Muscle layer of duodenum (tissue), 2 donors: ENCODE data around the gene PPFIBP2.

Experiments used
- H3K27ac ChIP-seq: one replicate; pipeline ENCODE4 v1.7.0; 2013; ENCODE audit warnings: mild to moderate bottlenecking, low read length
- H3K27me3 ChIP-seq: one replicate; pipeline ENCODE4 v1.7.0; 2013; ENCODE audit warnings: low read depth, mild to moderate bottlenecking, control low read depth, low read length
- H3K36me3 ChIP-seq, 2 donors: one replicate each; pipeline ENCODE4 v1.7.0; 2013; ENCODE audit warnings: low read length in 2 of 2, control low read depth in 1 of 2, mild to moderate bottlenecking in 1 of 2; ENCODE audit not compliant: insufficient read depth in 2 of 2, control insufficient read depth in 1 of 2
- H3K4me1 ChIP-seq, 2 donors: one replicate each; pipeline ENCODE4 v1.7.0; 2013; ENCODE audit warnings: low read length in 2 of 2, mild to moderate bottlenecking in 2 of 2, control low read depth in 1 of 2, moderate library complexity in 1 of 2; ENCODE audit not compliant: insufficient read depth in 2 of 2, control insufficient read depth in 1 of 2
- H3K4me3 ChIP-seq, 2 donors: one replicate each; pipeline ENCODE4 v1.7.0; 2013; ENCODE audit warnings: low read length in 2 of 2, low read depth in 1 of 2, mild to moderate bottlenecking in 1 of 2
- H3K9me3 ChIP-seq, 2 donors: one replicate each; pipeline ENCODE4 v1.7.0; 2013; ENCODE audit warnings: low read length in 2 of 2, control low read depth in 1 of 2, mild to moderate bottlenecking in 1 of 2; ENCODE audit not compliant: control insufficient read depth in 1 of 2
- donor health status: healthy.

Gene PPFIBP2

DNA sequence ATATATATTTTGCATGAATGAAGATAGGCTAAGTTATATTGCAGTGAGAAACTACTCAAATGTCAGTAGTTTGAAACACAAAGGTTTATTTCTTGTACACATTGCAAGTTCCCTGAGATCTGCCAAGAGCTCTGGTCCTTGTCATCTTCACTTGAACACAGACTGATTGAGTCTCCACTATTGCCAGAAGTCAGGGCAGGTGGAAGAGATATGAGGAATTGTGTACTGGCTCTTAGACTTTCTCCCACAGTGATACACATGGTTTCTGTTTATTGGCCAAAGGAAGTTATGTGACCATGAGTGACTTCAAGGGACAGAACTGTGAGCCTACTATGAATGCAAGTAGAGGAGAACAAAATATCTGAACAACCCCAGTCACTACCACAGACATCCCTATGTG lies 44.2 kb downstream of the PPFIBP2 start:
- no peak overlapping the region for H3K4me3 ChIP-seq
- H3K27ac ChIP-seq, result no peak overlapping the region
- no peaks in the 10 kb centered on the region for H3K36me3 ChIP-seq
- H3K4me1 ChIP-seq, result peaks cover 0 to 4% of the 10 kb centered on the region in 2 donors
- H3K9me3 ChIP-seq, result no peaks in the 10 kb centered on the region
- no peaks in the 10 kb centered on the region for H3K27me3 ChIP-seq

DNA sequence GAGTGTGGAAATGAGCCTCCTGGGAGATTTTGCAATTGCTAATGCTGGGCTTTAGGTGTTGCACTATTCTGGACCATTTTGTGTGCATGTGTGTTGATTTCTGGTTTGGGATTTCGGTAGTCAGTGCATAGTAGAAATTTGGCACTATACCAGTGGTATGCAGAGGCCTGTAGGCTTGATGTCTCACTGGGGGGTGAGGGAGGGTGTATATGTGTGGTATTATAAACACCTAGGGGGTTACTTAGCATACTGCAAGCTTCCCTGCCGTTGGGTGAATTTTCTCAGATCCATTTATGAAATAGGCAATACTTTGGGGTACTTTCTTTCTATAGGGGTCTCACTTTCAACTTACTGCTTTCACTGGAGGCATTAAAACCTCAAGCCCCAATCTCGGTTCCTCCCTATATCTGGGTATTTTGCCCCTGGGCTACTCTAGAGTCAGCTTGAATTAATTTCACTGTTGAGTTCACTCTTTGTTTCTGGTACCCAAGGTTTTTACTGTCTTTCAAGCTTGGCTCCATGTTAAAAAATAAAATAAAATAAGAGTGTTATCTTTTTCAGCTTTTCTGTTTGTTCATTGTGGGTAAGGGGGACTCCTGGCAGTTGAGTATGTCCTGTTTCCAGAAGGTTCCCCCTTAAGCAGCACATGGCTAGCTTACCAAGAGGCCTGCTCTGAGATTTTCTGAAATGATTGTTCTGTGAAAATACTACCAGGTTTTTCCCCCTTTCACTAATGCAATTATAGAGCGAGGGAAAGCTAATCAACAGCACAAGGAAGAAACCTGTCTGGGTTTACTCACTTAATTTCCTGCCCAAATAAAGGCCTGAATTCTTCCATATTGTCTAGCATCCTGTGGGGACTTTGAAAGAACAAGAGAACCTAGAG lies 45.8 kb downstream of the PPFIBP2 start:
- Histone ChIP-seq H3K9me3 (no peaks in the 10 kb centered on the region), H3K4me1 (peaks cover 0 to 4% of the 10 kb centered on the region in 2 donors), H3K27ac (no peak overlapping the region), H3K36me3 (no peaks in the 10 kb centered on the region), H3K4me3 (no peak overlapping the region), H3K27me3 (no peaks in the 10 kb centered on the region)

DNA sequence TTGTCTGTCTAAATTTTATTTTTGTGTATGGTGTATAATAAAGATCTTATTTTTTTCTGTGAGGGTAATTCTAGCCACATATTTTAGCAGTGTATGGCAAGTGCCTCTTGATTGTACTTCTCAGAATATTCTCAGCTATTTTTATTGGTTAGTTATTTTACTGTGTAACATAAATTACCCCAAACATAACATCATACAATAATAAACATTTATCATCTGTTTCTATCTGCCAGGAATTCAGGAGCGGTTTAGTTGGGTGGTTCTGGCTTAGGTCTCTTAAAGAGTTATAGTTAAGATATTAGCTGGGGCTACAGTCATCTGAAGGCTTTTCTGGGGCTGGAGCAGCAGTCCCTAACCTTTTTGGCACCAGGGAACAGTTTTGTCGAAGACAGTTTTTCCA lies 47.8 kb downstream of the PPFIBP2 start:
- Histone ChIP-seq H3K9me3 (no peaks in the 10 kb centered on the region), H3K36me3 (no peaks in the 10 kb centered on the region), H3K4me1 (no peaks in the 10 kb centered on the region), H3K27me3 (no peaks in the 10 kb centered on the region), H3K27ac (no peak overlapping the region), H3K4me3 (no peak overlapping the region)

DNA sequence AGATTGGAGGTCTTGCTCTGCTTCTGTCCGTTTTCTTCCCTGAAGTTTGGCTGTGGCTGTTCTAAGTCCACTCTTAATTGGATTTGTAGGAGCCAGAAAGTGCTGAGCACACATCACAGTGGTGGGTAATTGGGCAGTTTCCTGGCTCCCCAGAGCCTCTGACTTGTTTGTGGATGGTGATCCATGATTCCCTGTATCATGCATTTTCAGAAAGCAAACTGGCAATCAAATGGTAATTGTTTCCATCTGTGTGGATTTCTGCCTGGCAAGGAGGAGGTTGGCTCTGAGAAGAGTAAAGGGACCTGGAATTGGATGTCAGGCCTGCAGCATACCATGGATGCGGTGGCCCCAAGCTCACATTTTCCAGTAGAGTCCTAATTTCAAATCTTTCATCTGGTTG lies 49.5 kb downstream of the PPFIBP2 start:
- no peaks in the 10 kb centered on the region for H3K27me3 ChIP-seq
- H3K4me1 ChIP-seq, result no peaks in the 10 kb centered on the region
- H3K9me3 ChIP-seq, result no peaks in the 10 kb centered on the region
- peaks cover 0 to 4% of the 10 kb centered on the region in 2 donors for H3K36me3 ChIP-seq
- H3K4me3 ChIP-seq, result no peak overlapping the region
- H3K27ac ChIP-seq, result no peak overlapping the region

DNA sequence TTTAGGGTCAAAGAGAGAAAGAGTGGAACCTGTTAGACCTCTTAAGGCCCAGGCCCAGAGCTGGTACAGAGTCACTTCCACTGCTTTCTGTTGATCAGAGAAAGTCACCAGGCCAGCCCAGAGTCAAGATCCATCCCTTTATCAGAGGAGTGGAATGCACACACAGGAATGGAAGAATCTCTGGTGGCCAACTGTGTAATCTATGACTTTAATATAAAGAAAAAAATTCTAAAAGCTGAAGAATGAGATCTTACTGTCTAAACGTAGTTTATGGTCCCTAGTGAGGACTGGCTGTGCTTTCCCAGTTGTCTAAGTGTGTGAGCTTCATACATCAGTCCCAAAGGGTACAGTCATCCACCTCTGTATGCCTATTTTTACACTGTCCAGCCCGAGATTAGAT lies 51.0 kb downstream of the PPFIBP2 start:
- no peaks in the 10 kb centered on the region for H3K9me3 ChIP-seq
- no peak overlapping the region for H3K4me3 ChIP-seq
- no peaks in the 10 kb centered on the region for H3K4me1 ChIP-seq
- no peaks in the 10 kb centered on the region for H3K27me3 ChIP-seq
- no peak overlapping the region for H3K27ac ChIP-seq
- peaks cover 0 to 4% of the 10 kb centered on the region in 2 donors for H3K36me3 ChIP-seq

DNA sequence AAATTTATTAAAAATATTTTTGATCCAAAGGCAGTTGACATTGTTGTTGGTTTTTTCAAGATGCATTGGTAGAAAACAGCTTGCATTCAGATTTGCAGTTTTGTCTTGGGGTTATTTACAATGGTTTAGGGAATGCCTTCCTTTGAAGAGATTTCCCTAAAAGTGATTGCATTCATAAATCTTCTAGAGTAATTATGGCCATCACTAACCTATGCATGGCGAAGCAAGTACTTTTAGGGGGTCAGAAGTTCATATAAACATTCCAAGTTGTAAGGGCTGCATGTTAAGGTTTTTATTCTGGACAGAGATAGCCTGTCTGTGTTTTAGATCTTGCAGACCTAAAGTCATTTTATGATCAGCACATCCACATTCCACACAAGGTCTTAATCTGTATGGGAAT lies 53.5 kb downstream of the PPFIBP2 start:
- H3K9me3 ChIP-seq, result no peaks in the 10 kb centered on the region
- H3K27me3 ChIP-seq, result no peaks in the 10 kb centered on the region
- peaks cover 0 to 4% of the 10 kb centered on the region in 2 donors for H3K36me3 ChIP-seq
- peaks cover 6% of the 10 kb centered on the region in 2 donors for H3K4me1 ChIP-seq
- no peak overlapping the region for H3K27ac ChIP-seq
- H3K4me3 ChIP-seq, result no peak overlapping the region

DNA sequence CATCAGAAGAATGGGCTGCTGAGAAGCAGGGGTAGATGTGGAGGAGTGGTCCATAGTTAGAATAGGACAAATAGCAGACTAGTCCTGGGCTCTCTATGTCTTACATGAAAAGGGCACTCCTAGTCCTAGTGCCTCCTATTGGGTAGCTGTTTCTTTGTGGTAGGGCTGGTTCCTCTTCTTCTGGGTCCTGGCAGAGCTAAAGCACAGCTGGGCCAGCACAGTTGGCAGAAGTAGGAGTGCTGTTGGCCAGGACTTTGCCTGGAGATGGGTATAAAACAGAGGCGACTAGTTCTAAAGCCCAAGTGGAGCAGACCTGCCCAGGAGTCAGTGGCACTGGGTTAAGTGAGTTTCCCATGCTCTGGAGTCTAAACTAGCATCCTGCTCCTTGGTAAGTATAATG lies 55.2 kb downstream of the PPFIBP2 start:
- no peaks in the 10 kb centered on the region for H3K9me3 ChIP-seq
- H3K27ac ChIP-seq, result no peak overlapping the region
- H3K27me3 ChIP-seq, result no peaks in the 10 kb centered on the region
- peaks cover 0 to 4% of the 10 kb centered on the region in 2 donors for H3K36me3 ChIP-seq
- no peak overlapping the region for H3K4me3 ChIP-seq
- peaks cover 7 to 8% of the 10 kb centered on the region in 2 donors for H3K4me1 ChIP-seq

DNA sequence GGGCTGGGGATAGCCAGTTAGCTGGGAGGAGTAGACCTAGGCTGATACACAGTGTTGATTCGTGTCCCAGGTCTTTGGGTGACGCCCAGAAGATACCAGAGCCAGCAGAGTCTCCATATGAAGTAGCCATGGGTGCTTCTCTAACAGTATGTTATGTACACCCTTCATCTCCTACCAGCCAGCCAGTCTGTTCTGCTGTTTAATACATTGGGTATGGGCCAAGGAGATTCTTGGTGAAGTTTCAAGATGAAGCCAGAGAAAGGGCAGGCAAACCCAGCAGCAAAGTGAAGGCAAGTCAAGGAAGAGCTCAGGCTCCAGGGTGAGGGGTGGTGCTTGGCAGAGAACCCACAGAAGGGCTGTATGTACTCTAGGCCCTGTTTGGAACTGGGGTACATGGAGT lies 56.4 kb downstream of the PPFIBP2 start:
- Histone ChIP-seq H3K27ac (no peak overlapping the region), H3K4me1 (peaks cover 8 to 15% of the 10 kb centered on the region in 2 donors), H3K36me3 (peaks cover 0 to 4% of the 10 kb centered on the region in 2 donors), H3K9me3 (no peaks in the 10 kb centered on the region), H3K27me3 (no peaks in the 10 kb centered on the region), H3K4me3 (no peak overlapping the region)

DNA sequence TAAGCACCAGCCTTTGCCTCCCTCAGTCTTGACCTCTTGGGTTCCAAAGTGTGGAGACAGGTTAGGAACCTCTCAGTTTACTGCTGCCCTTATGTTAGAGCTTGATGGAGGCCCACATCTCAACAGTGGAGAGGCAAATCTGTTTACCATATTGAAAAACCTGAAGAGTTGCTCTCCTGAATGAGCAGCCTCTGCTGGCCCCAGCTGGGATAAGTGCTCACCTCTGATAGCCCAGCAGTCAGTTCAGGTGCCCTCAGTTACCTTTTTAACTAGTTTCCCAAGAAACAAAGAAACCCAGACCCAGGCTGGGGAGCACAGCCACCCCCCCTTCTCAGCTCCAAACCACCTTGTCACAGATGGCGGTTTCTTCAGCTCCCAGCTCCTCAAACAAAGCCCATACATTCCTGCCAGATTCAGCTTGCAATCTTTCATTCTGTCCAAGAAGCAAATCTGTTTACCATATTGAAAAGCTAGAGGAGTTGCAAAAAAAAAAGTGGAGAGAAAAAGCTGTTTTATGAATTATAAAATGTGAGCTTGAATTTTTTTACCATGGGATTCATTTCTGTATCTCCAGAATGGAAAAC lies 57.2 kb downstream of the PPFIBP2 start:
- Histone ChIP-seq H3K9me3 (no peaks in the 10 kb centered on the region), H3K4me1 (peaks cover 11 to 16% of the 10 kb centered on the region in 2 donors), H3K4me3 (no peak overlapping the region), H3K27me3 (no peaks in the 10 kb centered on the region), H3K36me3 (peaks cover 0 to 4% of the 10 kb centered on the region in 2 donors), H3K27ac (no peak overlapping the region)

DNA sequence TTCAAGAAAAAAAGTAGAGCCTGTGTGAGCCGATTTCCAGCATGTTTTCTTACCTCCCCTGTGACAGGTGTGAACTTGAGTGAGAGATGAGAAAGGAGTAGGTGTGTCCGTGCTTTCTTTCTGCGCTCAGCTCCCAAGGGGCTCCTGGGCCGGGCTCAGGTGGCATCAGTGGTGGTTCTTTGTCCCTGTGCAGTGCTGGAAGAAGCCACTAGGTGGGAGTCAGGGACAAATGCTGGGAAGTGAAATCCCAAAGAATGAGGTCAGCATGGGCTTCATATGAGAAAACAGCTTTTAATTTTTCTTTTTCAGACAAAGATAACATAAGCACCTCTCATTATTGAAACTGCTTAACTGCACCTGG lies 57.8 kb downstream of the PPFIBP2 start:
- H3K27ac ChIP-seq, result peak overlapping the region; percentile 59

DNA sequence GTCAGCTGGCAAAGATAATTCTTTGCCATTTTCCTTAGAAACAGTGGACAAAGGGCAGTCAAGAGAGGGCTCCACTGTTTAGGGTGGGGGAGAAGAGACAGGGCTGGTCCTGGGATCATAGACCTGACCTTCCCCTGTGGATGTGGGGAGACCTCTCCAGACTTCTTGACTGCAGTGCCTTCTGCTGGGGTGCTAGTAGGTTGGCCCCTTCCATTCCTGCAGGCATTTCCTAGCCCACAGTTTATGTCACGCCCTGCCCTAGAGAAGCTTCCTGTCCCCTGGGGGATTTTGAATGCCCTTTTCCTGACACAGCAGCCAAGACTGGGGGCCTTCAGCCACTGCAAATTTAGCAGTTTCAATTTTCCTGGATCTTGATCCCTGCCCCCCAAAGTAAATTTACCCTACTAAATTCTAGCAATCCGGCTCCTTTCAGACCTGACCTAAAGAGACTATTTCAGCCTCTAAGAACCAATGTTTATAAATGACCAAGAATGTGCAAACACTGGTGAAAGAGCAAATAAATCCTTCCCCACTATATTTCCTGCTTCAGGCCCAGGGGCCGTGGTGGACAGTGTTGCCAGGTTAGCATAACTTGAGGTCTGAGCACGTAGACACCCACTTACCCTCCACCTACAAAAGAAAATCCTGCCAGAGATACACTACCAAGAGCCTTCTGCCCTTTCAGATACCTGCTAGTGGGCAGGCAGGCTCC lies 58.4 kb downstream of the PPFIBP2 start:
- H3K4me1 ChIP-seq, result peaks cover 20 to 22% of the 10 kb centered on the region in 2 donors
- peaks cover 0 to 4% of the 10 kb centered on the region in 2 donors for H3K36me3 ChIP-seq
- H3K27me3 ChIP-seq, result no peaks in the 10 kb centered on the region
- no peak overlapping the region for H3K4me3 ChIP-seq
- H3K27ac ChIP-seq, result peak overlapping the region; percentile 59
- no peaks in the 10 kb centered on the region for H3K9me3 ChIP-seq

More for the DNA sequence above, 57.8 kb downstream of the PPFIBP2 start:
- H3K9me3 ChIP-seq, result no peaks in the 10 kb centered on the region
- peaks cover 16 to 17% of the 10 kb centered on the region in 2 donors for H3K4me1 ChIP-seq
- peaks cover 0 to 4% of the 10 kb centered on the region in 2 donors for H3K36me3 ChIP-seq
- H3K4me3 ChIP-seq, result no peak overlapping the region
- no peaks in the 10 kb centered on the region for H3K27me3 ChIP-seq
